Measurements from ENCODE around the gene ZNF280A.
A peak's percentile ranks its signal among the peaks of the same experiment; 100 is the strongest.

ZNF280A gene, protein sequence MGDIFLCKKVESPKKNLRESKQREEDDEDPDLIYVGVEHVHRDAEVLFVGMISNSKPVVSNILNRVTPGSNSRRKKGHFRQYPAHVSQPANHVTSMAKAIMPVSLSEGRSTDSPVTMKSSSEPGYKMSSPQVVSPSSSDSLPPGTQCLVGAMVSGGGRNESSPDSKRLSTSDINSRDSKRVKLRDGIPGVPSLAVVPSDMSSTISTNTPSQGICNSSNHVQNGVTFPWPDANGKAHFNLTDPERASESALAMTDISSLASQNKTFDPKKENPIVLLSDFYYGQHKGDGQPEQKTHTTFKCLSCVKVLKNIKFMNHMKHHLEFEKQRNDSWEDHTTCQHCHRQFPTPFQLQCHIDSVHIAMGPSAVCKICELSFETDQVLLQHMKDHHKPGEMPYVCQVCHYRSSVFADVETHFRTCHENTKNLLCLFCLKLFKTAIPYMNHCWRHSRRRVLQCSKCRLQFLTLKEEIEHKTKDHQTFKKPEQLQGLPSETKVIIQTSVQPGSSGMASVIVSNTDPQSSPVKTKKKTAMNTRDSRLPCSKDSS

GRCh38 chr22:22520020-22520656 is at the start of gene ZNF280A:
TSS of gene ZNF280A (minus strand) at chr22:22520270. CDS start at chr22:22515630, 4,640 bp downstream.
- no peak for DNase-seq

GRCh38 chr22:22569218-22569617 is 49.1 kb upstream of the ZNF280A start:
- no peak for DNase-seq

- DNase-seq: no peak
Observed at GRCh38 chr22:22565981-22566380, 45.9 kb upstream of the ZNF280A start.

DNA sequence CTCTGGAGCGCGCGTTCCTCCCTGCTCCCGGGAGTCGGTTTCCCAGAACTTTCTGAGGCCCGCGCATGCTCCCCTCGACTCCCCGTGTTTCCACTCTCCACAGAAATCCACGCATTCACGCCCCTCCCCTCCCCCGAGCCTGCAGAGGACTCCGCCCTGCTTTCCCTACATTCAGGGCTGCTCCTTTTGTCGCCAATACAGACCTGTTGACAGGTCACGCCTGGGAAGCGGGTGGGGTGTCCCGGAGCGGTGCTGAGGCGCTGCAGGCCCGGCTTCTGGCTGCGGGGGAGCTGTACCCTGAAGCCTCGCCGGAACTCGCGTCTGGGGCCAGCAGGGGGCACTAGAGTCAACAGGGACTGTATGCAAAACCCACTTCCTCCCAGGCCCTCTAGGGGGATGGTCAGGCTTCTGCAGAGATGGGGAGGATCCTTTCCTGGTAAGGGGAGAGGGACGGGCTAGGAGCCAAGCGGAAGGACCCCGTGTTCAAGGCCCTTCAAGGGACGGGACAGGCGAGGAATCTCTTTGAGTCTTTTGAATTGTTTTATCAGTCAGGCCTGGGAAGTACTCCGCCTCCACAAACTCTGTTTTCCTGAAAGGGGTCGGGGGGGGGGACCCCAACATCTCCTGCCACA is 39.0 kb upstream of the ZNF280A start, which contains the start of gene PRAME:
TSS of gene PRAME (minus strand) at position 294 of the 632 bp plus-strand sequence. CDS start 2,433 bp downstream, outside the sequence.
- DNase-seq: peak; percentile 32

DNA sequence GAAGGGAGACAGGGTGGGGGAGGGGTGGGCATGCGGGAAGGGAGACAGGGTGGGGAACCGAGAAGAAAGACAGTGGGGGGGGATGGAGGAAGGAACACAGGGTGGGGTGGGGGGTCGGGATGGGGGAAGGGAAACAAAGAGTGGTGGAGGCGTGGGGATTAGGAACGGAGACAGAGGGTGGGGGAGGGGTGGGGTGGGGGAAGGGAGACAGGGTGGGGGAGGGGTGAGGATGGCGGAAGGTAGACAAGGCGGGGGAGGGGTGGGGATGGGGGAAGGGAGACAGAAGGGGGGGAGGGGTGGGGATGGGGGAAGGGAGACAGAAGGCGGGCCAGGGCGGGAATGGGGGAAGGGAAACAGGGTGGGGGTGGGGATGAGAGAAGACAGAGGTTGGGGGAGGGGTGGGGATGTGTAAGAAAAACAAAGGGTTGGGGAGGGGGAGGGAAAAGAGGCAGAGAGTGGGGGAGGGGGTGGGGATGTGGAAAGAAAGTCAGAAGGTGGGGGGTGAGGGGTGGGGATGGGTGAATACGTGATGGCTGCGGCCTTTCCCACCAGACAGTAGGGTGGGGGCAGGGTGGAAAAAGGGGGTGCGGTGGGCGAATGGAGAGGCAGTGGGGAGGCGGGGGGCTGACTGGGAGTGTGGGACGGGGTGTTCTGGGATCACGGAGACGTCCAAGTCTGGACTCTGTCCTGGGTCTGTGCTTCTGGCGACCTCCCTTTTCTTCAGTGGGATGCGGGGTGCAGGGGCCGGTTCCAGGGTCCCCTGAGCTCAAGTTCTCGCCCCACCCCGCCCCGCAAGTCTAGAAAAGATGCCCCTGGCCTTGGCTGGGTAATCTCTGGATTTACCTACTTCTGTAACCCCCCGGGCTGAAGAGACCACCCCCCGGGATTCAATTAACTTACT is 38.3 kb upstream of the ZNF280A start:
- no peak for DNase-seq

GRCh38 chr22:22556995-22557925 is 37.2 kb upstream of the ZNF280A start:
- no peak for DNase-seq

- DNase-seq: no peak
Observed at GRCh38 chr22:22556578-22556977, 36.5 kb upstream of the ZNF280A start.

GRCh38 chr22:22555596-22555995 is 35.5 kb upstream of the ZNF280A start:
- DNase-seq: no peak

DNA sequence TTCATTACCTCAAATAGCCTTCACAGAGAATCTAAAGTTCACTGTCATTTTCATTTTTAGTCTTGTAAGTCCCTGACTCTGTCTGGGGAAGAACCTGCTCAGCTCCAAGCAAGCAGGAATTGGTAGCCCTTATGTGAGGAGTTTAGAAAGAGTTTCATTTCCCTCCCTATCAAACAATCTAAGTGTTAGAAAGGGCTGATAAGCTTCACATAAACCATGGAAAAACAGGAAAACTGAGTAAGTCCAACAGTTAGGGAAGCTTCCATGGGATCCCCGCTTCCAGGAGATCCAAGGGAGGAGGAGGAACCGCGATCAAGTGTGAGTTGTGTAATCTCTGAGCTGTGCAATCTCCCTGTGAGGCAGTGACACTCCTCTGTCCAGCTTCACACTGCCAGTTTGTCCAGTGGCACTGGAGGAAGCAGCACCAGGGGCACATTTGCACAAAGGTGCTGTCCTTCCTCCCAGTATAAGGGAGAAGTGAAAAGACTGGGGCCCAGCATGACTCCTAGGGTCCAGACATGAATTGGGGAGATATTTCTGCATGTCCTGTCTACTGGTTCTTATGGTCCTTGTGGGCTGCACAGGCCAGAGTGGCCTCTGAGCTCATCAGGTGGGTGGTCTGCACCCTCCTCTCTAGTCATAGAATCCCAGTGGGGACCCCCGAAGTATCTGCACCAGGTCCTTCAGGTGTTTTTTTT is 34.7 kb upstream of the ZNF280A start:
- DNase-seq: no peak

DNA sequence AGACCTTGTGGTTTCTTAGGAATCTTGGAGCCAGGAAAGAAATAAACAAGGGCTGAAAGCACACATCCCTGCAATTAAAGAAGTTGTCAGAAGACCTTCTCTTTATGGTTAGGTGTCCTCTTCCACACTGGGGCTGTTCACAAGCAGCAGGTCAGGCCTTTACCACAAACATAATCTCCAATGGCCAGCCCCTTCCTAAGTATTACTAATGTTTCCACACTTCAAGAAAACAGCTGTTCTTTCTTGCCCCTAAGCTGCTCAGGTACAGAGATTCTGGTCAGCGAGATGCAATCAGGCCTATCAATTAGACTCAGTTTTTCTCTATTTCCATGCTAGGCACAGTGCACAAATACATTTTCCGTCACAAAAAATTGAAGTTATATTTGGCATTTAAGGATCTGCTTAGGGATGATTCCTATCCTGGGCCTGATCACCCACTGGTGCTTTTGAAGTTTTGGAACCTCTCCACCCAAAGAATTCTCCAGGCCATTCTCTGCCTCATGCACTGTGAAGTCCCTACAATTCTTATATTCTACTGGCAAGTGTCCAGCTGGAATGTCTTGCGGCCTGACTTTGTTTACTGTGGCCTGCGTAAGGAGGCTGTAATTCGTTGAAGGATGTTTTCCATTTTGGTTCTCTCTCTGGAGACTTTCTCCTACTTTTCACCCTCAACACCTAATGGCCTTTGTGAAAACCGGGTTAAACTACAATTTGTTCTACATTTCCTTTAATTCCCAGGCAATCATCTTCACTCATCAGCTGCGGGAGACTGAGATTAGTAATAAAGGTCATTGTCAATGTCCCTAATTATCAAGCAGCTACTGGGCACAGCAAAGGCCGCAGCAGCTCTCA is 33.9 kb upstream of the ZNF280A start:
- DNase-seq: no peak

DNA sequence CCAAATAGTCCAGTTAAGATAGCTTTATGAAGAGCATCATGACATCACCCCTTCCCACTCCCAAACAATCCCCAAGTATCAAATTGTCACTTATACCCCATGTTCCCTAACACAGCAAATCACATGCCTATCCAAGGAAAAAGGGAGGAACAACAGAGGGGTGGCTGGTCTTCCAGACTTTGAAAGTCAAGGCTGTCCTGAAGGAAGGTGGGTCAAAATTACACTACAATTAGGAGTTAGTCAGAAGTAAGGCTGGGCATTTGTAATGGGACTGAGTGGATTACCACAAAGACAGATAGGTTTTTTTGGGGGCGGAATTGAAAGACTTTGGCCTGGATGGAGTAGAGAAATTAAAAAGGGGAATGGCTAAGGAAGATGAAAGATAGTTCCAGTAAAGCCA is 33.1 kb upstream of the ZNF280A start:
- DNase-seq: no peak

- no peak for DNase-seq
Observed at GRCh38 chr22:22552630-22553029, 32.6 kb upstream of the ZNF280A start.

DNA sequence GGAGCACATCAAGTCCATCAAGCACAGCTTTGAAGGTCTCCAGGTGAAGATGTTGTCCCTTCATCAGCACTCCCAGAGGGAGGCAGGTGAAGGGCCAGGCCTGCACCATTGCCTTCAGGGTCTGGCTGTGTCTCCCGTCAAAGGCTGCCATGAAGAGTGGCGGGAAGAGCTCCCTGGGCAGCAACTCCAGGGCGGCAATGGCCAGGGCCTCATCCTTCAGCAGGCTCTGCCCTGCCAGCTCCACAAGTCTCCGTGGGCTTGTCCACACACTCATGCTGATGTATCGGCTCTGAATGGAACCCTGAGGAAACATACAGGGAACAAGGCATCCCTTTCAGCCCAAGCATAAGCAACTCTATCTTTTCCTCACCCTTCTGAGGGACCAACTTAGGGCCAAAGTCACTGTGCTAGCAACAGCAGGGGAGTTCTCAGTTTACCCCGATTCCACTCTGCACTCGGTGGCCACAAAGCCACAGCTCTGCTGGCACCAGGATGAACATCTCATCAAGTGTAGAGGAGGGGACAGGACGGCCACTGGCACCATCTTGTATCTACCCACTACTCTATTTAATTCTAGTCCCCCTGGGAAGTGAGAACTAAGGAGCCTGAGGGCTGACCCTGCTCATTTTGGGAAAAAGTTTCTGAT is 30.8 kb upstream of the ZNF280A start:
- DNase-seq: no peak

- DNase-seq: no peak
Observed at GRCh38 chr22:22548910-22549309, 28.8 kb upstream of the ZNF280A start.

- DNase-seq: no peak
Observed at GRCh38 chr22:22548317-22548716, 28.2 kb upstream of the ZNF280A start.

GRCh38 chr22:22547692-22548300 is 27.7 kb upstream of the ZNF280A start:
- no peak for DNase-seq

DNA sequence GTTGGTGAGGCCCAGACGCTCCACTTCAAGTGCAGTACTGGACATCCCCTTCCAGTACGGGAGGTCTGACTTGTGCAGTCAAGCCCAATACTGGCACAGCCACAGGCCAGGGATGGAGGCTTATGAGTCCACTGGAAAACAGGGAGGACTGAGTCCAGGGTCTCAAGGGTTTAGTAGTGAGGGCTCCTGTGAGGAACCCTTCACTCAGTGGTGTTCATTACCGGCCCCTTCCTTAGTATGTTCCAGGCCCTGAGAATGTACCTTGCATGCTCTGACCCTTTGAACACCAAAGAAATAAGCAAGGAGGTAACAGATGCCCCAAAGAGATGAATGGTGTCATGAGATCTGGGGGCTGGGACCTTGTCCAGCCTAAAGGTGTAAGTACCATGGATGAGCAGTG is 27.2 kb upstream of the ZNF280A start:
- no peak for DNase-seq

DNA sequence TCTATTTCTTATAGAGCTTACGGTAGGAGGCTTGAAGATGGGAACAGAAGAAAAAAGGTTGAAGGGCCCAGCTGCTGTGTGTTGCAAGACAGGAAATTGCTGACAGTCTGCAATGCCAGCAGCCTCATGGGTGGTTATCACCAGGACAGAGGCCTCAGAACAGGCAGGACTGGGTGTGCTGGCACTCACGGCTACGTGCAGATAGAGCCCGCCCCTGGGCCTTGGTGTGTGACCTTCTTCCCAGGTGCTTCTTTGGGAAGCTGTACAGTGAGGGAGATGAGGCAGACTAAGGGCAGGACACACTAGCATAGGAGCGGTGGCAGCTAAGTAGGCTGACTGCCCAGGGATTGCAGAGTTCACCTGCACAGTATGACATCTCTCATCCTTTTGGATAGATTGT is 26.4 kb upstream of the ZNF280A start:
- DNase-seq: no peak

DNA sequence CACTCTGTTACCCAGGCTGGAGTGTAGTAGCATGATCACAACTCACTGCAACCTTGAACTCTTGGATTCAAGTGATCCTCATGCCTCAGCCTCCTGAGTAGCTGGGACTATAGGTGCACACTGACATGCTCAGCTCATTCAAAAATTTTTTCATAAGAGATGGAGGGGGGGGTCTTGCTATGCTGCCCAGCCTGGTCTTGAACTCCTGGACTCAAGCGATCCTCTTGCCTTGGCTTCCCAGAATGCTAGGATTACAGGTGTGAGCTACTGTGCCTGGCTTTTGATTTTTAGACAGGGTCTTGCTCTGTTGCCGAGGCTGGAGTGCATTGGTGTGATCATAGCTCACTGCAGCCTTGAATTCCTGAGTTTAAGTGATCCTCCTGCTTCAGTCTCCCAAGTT is 25.0 kb upstream of the ZNF280A start:
- DNase-seq: no peak

All from activated CD4-positive, alpha-beta T cell treated with anti-CD3 and anti-CD28 coated beads for 1 hour (primary cell).